GM19324 (cell line): ENCODE results near the gene CST6.

Experiments
- ATAC-seq: cut with Tn5 transposase; IDR thresholded peaks from one replicate; pipeline ENCODE4 v1.9.1; 2021; ENCODE audit warnings: mild to moderate bottlenecking, moderate library complexity; ENCODE audit not compliant: unreplicated experiment, low FRiP score

CST6 gene, protein sequence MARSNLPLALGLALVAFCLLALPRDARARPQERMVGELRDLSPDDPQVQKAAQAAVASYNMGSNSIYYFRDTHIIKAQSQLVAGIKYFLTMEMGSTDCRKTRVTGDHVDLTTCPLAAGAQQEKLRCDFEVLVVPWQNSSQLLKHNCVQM

GRCh38 chr11:66011785-66012303 is at the start of gene CST6:
Gene CST6 (plus strand): TSS chr11:66012008. CDS start chr11:66012045, 37 bp downstream.
- ATAC-seq = no peak

- ATAC-seq = no peak
These were observed 49.7 kb upstream of the CST6 start for GRCh38 chr11:65962141-65962564.

GRCh38 chr11:65964906-65965305 is 46.9 kb upstream of the CST6 start:
- ATAC-seq = no peak

GRCh38 chr11:65965986-65966762 is 45.6 kb upstream of the CST6 start:
- ATAC-seq = no peak

DNA sequence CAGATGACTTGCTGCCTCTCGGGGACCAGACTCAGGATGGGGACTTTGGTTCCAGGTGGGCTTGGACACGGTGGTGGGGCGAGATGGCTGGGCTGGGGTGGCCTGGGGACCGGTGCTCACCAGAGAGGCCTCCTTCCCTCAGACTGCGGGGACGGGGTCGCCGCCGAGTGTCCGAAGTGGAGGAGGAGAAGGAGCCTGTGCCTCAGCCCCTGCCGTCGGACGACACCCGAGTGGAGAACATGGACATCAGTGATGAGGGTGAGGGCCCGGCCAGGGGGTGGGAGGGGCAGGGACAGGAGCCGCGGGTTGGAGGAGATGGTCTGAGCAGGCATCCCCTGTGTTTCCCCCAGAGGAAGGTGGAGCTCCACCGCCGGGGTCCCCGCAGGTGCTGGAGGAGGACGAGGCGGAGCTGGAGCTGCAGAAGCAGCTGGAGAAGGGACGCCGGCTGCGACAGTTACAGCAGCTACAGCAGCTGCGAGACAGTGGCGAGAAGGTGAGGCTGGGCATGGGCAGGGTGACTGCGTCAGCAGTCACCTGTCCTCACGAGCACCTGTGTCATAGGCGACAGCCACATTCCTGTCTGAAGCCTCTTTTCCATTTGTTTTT is 44.4 kb upstream of the CST6 start:
- ATAC-seq = no peak

GRCh38 chr11:65968600-65969482 is 43.0 kb upstream of the CST6 start:
- ATAC-seq = no peak

DNA sequence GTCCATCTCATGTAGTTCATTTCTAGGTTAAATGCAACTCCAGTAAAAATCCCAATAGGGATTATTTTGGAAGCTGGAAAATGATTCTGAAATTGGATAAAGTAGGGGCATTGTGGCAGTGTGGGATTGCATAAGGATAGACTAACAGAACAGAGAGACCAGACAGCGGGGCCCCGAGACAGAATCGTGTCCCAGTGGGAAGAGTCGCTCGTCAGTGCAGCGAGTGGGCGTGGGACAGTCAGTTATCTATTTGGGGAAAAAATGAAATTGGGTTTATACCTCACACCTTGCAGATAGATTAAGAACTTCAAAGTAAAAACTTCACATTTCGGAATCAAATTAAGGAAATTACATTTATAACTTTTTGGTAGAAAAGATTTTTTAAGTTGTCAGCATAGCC is 39.7 kb upstream of the CST6 start:
- no peak for ATAC-seq

GRCh38 chr11:65973439-65974110 is 38.2 kb upstream of the CST6 start:
- ATAC-seq = no peak

GRCh38 chr11:65975771-65976170 is 36.0 kb upstream of the CST6 start:
- ATAC-seq = no peak

DNA sequence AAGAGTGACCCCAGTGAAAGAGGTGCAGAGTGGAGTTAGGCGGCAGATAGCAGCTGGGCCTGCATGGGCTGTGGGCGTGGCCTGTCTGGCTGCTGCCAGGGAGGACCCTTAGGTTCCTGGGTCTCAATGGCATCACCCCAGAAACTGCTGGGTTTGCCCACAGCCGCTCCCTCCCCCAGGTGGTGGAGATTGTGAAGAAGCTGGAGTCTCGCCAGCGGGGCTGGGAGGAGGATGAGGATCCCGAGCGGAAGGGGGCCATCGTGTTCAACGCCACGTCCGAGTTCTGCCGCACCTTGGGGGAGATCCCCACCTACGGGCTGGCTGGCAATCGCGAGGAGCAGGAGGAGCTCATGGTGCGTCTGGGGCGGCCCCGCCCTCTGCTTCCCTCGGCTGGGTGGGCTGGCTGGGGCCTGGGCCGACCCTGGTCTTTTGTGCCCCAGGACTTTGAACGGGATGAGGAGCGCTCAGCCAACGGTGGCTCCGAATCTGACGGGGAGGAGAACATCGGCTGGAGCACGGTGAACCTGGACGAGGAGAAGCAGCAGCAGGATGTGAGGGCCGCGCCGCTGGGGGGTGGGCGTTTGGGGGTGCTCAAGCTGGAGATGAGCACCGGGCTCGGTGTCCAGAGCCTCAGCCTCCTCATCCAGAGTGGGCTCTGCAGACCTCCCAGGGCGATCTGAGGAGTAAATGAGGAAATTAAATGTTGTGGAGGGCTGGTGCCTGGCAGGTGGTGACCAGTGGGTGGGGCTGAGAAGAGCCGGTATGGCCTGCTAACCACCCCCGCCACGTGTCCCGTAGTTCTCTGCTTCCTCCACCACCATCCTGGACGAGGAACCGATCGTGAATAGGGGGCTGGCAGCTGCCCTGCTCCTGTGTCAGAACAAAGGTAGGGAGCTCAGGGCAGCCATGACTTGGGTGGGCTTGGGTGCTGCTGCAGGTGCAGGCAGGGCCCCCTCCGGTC is 35.3 kb upstream of the CST6 start:
- no peak for ATAC-seq

DNA sequence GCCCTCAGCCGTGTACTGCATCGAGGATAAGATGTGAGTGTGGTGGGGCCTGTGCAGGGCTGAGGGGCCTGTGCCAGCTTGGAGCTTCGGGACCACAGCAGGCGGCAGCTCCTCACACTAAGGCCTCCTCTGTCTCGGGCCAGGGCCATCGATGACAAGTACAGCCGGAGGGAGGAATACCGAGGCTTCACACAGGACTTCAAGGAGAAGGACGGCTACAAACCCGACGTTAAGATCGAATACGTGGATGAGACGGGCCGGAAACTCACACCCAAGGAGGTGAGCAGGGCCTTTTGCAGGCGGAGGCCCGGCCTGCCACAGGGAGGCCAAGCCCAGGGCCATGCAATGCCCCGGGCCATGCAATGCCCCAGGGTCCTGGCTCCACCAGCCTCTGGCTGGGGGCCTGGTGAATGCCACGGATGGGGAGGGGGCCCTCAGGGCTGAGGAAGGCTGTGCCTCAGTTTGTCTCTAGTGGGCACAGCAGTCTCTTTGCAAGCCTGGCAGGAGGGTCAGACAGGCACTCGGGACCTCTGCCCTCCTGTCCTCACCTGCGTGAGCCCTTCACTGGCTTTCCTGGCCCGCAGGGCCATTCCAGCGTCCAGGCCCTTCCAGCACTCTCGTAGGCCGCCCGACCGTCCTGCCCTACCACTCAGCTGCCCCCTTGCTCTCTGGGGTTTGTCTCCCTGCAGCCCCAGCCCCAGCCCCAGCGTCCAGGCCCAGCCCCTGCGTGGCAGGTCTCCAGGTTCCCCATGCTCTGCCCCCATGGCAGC is 34.0 kb upstream of the CST6 start:
- ATAC-seq = no peak

DNA sequence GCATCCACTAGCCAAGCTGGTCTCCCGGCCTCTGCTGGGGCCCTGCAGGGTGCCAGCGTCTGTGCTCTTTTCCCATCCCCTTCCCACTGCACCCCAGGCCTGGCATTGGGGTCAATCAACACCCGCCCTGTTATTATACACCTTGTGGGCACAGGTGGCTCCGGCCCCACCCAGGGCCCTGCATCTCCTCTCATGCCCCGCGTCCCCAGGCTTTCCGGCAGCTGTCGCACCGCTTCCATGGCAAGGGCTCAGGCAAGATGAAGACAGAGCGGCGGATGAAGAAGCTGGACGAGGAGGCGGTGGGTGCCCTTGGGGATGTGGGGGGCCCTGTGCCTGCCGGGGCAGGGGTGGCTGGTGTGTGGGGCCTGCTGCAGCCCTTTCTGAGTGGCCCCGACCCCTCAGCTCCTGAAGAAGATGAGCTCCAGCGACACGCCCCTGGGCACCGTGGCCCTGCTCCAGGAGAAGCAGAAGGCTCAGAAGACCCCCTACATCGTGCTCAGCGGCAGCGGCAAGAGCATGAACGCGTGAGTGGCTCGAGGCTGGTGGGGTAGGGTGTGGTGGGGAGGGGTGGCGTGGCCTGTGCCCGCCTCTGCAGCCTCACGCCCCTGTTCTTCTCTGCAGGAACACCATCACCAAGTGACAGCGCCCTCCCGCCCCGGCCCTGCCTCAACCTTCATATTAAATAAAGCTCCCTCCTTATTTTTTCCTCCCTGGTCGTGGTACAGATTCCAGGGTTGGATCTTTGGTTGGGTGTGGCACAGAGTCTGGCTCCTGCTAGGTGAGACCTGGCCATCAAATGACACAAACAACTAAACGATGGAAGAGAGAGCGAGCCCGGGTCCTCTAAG is 33.2 kb upstream of the CST6 start:
- ATAC-seq = no peak

DNA sequence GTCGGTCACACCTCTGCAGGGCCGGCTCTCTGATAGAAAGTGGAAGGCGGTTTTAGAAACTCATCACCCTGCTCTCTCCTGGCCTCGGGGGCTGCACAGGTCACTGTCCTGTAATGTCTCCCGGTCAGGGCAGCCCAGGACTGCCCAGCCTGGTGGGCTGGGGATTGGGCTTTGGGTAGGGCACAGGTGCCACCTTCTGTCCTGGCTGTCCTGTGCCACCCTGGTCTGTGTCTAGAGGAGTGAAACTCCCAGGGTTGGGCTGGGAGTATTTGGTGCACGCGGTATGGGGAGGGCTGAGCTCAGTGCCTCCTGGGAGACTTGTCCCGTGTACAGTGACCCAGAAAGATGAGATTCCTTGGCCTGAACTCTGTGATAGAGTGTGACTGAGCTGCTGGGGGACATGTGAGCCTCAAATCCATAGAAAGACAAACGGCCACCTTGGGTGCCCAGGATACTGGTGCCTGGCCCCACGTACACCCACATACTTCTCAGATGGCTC is 32.5 kb upstream of the CST6 start:
- no peak for ATAC-seq

- no peak for ATAC-seq
These were observed 30.6 kb upstream of the CST6 start for GRCh38 chr11:65981101-65981740.

DNA sequence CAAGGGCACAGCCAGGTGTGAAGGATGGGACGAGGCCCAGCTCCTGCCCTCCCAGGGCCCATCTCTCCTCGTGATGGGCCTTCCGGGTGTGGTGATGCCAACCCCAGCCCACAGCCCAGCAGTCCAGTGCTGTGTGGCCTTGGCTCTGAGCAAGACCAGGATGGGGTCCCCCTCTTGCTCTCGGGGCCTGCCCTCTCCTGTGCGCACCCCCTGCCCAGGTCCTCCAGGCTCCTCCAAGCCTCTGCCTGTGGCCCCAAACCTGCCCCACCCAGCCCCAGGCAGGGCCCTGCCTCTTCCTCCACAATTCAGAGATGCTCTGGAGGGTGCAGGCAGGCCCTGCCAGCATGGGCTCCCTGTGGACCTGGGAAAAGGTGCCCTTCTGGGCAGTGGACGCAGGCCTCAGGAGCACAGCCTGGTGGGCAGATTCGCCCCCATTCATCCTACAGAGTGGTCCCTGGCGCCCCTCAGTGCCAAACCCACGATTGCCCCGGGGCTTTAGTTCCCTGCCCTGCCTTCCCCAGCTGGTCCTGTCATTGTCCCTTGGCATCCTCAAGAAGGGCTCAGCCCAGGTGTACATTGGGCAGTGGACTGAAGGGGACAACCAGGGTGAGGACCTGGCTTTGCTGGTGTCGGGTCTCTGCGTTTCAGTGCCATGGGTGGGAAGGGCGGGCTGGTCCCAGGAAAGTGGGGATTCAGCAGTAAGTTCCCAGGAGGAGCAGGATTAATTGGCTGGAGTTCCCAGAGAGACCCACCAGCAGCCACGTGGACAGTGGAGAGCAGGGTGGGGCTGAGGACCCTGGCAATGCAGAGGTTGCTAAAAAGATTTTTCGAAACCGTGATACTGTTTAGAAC is 29.6 kb upstream of the CST6 start:
- no peak for ATAC-seq
